ENCODE measurements around the gene NOP16.

Gene NOP16, protein sequence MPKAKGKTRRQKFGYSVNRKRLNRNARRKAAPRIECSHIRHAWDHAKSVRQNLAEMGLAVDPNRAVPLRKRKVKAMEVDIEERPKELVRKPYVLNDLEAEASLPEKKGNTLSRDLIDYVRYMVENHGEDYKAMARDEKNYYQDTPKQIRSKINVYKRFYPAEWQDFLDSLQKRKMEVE

DNA sequence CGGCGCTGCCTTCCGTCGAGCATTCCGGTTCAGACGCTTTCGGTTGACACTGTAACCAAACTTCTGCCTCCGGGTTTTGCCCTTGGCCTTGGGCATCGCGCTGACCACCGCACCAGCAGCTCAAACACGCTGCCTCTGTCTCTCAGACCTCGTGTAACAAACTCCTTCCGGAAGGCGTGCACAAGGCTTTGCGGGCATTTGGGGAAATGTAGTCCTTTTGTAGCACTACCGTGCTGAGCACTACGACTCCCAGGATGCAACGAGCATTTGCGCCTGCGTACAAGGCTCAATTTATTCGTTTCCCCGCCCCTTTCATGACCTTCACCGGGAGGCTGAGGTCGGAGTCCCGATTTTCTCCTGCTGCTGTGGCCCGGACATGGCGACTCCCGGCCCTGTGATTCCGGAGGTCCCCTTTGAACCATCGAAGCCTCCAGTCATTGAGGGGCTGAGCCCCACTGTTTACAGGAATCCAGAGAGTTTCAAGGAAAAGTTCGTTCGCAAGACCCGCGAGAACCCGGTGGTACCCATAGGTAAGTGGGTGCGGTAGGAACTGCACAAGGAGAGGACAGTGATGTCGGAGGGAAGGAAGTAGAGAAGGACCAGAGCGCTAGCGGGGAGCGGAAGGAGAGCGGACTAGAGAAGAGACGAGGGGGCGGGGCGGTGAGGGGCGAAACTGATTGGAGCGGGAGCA, at the start of gene NOP16, which contains the start of gene HIGD2A:
Gene NOP16 (minus strand): TSS at position 155 of the 691 bp plus-strand sequence. CDS start 59 bp downstream, at position 96.
Gene HIGD2A (plus strand): TSS at position 308 of the 691 bp plus-strand sequence. CDS start 69 bp downstream, at position 377.
- peak; percentile 99 for DNase-seq (ENCODE audit: low spot score)

DNA sequence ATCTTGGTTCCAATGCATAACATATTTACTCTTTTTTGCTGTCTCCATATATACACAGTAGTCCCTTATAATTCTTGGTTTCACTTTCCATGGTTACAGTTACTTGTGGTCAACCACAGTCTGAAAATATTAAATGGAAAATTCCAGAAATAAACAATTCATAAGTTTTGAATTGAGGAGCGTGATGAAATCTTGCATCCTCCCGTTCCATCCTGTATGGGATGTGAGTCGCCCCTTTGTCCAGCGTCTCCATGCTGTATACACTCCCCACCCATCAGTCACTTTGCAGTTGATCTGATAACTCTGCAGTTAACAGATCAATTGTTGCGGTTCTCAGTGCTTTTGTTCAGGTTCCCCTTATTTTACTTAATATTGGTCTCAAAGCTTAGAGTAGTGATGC, 48.3 kb upstream of the NOP16 start:
- DNase-seq (ENCODE audit: low spot score): no peak

DNA sequence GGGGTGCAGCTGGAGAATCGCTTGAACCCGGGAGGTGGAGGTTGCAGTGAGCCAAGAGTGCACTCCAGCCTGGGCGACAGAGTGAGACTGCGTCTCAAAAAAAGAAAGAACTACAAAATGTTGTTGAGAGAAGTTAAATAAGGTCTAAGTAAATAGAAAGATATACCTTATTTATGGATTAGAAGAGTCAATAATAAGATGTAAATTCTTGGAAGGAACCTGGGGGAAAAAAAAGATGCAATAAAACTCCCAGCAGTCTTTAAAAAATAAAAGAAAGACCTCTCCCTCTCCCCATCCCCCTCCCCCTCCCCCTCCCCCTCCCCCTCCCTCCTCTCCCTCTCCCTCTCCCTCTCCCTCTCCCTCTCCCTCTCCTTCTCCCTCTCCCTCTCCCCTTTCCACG, 44.3 kb upstream of the NOP16 start:
- no peak for DNase-seq (ENCODE audit: low spot score)

DNA sequence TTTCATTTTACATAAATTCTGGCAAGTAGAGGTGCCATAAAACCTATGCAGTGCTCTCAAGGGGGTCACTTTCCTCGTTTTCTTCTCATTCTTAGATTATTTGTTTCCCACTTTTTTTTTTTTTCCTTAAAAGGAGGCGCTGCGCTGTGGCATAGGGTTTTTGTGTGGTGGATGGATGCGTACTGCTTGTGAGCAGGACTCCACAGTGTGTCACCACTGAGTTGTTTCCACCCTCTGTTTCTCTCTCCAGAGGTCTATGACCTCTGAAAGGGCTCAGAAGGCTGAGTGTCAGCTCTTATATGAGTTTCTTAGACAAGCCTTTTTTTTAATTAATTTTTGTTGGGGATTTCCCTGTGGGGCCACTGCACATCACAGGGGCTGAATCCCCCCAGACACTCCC, 41.6 kb upstream of the NOP16 start:
- no peak for DNase-seq (ENCODE audit: low spot score)

DNA sequence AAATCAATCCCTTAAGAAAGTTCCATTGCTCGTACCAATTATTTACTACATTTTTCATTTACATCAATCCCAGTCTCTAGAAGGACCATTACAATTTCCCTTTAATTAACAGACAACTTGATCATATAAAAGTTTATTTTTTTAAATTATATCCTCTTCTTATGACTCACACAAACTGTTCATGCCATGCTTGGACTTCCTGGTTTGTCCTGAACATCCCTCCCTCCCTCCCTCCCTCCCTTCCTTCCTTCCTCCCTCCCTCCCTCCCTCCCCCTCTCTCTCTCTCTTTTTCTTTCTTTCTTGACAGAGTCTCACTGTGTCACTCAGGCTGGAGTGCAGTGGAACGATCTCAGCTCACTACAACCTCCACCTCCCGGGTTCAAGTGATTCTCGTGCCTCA, 39.6 kb upstream of the NOP16 start:
- DNase-seq (ENCODE audit: low spot score): peak; percentile 53

DNA sequence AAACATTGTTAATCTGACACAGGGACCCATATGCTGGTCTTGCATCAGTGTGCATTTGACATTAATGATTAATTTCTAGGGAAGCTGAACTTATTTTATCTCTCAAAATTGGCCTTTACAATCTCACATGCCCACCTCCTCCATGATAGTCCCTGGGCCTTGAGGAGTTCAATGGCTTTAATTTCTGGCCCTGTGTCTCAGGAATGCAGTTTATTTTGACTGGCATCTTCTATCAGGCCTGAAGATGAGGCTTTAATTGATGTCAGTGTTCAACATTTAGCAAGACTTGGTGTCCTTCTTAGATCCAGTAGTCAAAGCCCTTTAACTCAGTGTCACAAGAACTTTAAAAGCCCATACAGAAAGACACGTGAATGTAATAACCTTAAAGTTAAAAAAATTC, 38.5 kb upstream of the NOP16 start:
- DNase-seq (ENCODE audit: low spot score): no peak

DNA sequence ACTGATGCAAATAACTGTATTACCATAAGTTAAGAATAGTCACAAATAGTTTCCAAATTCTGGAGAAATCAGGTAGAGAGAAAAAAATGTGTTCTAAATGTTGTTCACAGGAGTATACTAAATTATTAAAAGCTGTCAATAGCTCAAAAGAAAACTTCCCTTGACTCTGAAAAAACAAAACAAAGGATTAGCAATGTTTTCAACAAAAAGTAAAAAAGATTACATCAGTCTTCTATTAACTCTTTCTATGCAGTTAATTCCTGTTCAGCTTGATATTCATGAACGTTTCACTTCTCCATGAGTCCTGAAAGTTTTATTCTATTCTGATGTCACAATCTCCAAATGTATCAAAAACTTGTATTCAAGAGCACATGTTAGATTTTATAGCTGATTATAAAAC, 37.4 kb upstream of the NOP16 start:
- no peak for DNase-seq (ENCODE audit: low spot score)

DNA sequence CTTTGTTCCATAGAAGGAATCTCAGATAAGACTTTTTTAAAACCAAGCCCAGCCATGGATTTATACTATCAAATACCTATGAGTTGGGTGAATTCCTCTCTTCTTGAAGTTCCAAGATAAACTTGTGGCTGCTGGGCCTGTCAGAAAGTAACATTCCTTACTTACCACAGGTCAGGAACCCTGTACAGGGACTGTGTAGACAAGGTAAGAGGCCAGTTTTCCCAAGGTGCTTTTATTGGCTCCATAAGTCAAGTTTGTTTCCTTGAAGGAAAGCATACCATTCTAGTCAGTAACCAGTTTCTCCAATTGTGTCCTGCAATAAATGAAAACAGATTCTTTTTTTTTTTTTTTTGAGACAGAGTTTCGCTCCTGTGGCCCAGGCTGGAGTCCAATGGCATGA, 36.7 kb upstream of the NOP16 start:
- DNase-seq (ENCODE audit: low spot score): peak; percentile 51

DNA sequence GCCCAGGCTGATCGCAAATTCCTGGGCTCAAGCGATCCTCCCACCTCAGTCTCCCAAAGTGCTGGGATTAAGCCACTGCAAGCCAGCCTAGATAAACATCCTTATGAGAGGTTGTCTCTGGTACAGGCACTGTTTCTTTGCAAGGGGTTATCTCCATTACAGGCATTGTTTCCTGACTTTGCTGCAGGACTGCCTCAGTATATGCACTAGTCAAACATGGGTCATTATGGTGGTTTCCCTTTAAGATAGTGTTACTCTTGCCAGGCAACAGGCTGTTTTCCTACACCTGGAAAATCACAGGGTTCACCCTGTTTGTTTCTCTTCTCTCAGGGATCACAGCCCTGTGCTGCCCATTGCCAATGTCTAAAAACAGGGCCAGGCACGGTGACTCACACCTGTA, 35.8 kb upstream of the NOP16 start:
- no peak for DNase-seq (ENCODE audit: low spot score)

DNA sequence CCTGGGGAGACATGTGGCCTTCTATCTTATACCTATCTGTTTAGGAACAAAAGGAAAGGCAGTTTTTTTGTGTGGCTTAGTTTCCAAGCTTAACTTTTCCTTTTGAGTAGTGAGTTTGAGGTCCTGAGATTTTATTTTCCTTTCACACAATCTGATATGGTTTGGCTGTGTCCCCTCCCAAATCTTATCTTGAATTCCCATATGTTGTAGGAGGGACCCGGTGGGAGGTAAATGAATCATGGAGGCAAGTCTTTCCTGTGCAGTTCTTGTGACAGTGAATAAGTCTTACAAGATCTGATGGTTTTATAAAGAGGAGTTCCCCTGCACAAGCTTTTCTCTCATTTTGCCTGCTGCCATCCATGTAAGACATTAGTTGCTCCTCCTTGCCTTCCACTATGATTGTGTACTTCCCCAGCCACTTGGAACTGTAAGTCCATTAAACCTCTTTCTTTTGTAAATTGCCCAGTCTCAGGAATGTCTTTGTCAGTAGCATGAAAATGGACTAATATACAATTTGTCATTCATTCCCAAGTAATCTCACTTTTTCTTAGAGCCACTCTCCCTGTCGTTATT, 32.7 kb upstream of the NOP16 start:
- no peak for DNase-seq (ENCODE audit: low spot score)

DNA sequence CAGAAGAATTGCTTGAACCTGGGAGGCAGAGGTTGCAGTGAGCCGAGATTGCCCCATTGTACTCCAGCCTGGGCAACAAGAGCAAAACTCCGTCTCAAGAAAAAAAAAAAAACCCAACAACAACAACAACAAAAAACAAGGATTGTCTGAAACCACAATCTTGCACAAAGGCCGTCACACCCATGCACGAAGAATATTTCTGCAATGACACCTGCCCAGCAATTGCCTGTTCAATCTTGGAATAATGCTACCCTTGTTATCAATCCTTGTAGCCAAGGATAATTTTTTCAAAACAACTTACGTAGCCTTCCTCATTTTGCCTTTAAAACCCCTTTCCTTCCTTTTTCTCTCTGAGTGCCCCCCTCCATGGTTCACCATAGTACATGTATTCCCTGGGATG, 31.7 kb upstream of the NOP16 start:
- DNase-seq (ENCODE audit: low spot score): no peak

DNA sequence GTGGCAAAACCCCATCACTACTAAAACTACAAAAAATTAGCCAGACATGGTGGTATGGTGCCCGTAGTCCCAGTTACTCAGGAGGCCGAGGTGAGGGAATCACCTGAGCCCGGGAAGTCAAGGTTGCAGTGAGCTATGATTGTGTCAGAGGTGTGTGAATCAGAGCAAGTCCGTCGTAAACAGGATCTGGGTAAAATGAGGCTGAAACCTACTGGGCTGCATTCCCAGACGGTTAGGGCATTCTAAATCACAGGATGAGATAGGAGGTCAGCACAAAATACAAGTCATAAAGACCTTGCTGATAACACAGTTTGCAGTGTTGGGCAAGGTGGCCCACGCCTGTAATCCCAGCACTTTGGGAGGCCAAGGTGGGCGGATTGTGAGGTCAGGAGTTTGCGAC, 29.9 kb upstream of the NOP16 start:
- peak; percentile 63 for DNase-seq (ENCODE audit: low spot score)

DNA sequence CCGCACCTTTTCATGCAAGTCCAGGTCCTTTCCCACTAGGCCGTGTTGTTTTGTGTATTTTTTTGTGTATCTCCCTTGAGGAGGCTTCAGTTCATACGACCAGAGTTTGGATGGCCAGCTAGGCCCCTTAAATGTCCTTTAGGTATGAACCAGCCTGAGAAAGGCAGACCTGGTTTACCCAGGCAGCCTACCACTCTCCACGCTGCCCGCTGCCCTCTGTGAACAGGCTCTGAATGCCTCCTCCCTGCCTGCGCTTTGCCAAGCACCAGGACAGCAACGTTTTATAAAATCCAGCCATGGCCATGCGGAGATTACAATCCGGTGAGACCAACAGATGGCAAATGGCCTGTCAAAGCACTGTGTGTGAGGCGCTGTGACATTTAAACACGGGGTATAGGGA, 28.6 kb upstream of the NOP16 start:
- no peak for DNase-seq (ENCODE audit: low spot score)

DNA sequence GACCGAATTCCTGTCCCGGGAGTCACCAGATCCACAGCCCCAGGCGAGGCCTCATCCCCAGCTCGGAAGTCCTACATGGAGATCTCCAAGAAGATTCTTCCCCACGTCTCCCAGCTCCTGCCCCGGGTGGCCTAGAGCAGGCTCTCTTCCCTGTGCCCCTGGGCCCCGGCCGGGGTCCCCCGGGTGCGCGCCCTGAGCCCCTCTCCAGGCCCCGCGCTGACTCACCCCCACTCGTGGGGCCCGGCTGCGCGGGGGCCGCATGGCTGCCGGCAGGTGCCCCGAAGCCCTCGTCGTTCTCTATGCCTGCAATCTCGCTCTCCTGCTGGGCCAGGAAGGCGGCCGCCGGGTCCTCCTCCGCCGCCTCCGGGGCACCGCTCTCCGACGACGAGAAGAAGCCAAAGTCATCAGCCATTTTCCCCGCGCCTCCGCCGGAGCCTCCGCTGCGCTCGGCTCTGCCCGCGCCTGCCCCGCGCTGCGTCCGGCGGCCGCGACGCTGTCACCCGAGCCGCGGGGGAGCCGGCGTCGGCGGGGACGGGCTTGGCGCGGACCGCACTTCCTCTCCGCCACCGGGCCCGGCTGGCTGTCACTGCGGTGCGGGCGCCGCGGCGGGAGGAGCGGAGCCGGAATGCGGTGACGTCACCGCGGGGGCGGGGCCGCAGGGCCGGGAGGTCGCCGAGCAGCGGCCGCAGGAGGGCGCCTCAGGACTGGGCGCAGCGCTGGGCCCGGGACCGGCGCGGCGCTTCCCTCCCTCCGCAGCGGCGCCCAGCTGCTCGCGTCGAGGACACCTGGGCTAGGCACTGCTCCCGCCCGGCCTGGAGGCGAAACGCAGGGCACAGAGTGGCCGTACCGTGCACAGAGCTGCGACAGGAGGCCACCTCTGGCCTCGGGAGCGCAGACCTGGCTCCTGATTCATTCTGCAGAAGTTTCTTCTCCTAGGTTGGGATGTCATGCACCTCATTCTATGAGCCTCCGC, 27.8 kb upstream of the NOP16 start, which contains the start of gene CLTB:
Gene CLTB (minus strand): TSS at position 588 of the 973 bp plus-strand sequence. CDS start 176 bp downstream, at position 412.
- peak; percentile 97 for DNase-seq (ENCODE audit: low spot score)

DNA sequence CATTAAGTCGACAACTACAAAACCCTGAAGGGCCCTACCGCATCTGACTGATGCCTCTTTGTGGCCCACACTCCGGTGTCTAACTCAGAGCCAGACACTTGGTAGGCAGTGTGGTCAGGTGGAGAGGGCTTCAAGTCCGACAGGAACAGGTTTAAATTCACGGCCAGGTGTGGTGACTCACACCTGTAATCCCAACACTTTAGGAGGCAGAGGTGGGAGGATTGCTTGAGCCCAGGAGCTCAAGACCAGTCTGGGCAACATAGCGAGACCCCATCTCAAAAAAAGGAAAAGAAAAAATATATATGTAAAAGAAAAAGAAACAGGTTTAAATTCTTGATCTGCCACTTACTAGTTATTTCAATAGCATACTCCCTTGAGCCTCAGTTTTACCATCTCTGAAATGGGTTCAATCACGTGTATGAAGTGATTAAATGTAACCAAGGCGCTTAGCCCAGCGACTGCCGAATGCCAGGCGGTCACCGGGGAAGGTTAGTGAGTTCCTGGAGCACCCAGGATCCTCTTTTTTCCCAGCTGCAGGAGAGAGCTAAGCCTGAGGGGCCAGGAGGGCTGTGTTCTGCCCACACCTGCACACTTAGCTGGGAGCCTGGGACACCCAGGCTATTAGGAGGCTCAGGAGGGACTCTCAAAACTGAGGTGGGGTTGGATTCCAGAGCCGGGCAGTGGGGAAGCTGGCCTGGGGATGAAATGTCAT, 27.0 kb upstream of the NOP16 start:
- no peak for DNase-seq (ENCODE audit: low spot score)

DNA sequence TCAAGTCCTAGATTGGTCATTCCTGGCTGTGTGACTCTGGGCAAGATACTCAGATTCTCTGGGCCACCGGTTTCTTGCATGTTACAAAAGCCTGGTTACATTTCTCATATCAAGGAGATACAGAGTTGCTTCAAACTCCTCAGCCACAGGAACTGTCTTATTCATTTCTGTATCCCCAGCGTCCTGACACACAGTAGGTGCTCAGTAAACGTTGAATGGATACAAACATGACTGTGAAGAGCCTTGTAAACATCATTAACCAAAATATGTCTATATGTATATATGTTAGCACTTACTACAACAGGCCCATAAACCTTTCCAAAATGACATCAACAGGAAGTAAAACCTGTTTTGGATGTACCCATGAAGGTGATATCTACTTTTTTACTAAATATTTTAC, 26.3 kb upstream of the NOP16 start:
- DNase-seq (ENCODE audit: low spot score): no peak

DNA sequence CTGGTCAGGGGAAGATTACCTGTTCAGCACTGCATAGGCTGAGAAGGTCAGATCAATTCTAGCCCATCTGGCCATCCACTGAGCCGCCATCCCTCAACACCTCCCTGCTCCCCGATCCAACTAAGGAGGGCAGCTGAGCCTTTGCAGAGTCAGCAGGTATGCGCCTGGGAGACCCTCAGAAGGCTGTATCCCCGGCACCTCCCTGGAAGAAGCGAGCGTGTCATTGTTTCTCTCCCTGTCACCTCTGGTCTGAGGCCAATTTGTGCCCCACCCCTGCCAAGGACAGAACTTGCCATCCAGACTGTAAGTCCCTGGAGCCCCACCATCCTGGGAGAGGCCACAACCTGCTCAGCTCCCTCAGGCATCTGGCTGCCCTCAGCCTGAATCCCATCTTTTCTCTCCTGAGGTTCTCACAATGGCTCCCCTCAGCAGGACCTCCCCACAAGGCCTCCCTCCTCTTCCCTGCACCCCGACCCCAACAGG, 25.4 kb upstream of the NOP16 start:
- no peak for DNase-seq (ENCODE audit: low spot score)

DNA sequence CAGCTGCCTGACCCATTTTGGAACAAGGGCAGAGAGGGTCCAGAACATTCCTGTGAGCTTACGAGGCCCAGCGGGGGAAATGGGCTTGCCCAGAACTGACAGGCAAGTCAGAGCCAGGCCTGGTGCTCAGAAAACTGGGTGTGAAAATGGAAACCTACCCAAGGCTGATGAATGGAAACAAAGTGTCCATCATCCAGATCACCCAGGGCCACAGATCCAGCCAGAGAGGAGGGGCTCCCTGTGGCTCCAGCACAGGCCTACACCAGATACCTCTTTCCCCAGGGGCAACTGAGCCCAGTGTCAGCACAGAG, 24.8 kb upstream of the NOP16 start:
- DNase-seq (ENCODE audit: low spot score): no peak

DNA sequence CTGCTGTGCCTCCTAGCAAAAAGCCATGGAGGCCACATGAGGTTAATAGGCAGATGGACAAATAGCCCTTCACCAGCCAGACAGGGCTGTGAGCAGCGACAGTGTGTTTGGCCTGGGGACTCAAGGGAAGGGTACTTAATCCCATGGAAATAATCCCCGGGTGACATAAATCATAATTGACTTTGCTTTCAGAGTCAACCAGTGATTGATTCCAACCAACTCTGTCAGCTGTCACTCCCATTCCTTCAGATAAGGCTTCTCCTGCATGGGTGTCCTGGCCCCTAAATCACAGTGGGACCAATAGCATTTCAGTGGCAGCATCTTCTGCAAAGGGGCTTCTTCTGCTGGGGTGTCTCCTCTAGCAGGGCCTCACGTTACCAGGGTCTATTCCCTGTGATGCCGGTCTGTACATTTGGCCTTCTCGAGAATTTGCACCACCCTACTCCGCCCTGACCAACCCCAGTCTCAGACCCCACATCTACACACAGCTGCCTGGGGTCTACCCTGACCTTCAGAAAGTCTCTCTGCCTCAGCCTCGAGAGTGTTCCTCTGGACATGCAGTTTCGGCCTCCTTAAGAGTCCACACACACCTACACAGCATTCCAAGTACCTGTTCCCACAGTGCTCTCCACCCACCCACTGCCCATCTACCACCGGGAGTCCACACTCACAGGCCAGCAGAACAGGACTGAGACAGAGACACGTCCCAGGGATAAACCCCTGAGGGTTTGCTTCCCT, 24.3 kb upstream of the NOP16 start:
- no peak for DNase-seq (ENCODE audit: low spot score)

DNA sequence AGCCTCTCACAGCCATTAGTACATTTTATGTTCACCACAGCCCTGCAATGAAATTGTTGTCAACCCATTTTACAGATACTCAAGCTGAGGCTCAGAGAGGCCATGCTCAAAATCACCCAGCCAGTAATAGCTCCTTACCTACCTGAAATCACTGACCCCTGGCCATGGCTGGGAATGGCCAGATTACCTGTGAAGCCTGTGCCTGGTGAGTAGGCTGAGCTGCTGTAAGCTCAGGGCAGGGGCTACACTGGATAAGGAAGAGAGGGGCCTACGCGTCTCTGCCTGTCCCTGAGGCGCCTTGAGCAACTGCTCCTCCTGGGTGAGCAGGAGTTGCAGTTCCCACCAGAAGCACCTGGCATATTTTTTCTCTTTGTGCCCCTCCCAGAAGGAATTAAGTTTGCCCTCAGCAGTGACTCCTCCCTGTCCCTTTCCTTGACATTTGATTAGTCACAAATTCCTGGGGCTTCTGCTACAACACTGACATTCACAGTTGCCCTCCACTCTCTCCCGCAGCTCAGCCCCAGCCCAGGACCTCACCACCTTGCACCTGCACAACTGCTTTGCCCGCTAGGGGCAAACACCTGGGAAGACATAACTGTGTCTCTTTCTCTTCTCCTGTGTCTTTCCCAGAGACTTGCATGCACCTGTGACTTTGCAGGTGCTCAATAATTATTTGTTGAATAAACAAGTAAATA, 22.2 kb upstream of the NOP16 start:
- DNase-seq (ENCODE audit: low spot score): peak; percentile 38

Measured in LoVo (cell line).